NCI-H128 (cell line): Measurements from ENCODE around the gene GLYR1.
A peak's percentile ranks its signal among the peaks of the same experiment; 100 is the strongest.

ENCODE experiments used
- DNase-seq: peaks from one replicate; lab custom pipeline; 2025; ENCODE audit not compliant: unreplicated experiment; lab: John Stamatoyannopoulos, UW

GLYR1 gene

DNA sequence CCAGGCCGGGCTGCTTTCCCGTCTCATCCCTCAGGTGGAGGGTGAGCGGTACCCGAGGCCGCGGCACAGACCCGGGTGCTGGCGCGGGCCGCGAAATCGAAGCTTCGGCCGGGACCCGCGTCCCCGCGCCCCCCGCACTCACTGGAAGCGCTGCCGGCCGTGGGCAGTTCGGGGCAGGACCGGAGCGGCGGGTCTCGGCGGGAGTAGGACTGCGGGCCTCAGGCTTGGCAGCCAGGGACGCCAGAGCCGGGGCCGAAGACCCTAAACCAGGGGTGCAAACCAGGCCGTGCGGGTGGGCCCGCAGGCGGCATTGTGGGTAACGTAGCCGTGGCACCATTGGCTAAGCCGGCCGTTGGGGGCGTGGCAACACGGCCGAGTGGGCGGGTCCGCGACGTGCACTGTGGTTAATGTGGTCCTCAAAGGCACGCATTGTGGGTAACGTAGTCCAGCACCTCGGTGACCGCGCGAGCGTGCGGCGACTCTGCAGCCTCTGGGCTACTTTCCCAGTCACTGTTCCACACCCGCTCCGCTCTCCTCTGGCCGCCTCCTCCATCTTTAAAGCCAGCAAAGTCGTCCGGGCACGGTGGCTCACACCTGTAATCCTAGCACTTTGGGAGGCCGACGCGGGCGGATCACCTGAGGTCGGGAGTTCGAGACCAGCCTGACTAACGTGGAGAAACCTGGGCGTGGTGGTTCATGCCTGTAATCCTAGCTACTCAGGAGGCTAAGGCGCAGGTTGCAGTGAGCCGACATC is 80.0 kb downstream of the GLYR1 start, which contains the start of gene ZNF500:
TSS of gene ZNF500 (minus strand) at position 288 of the 754 bp plus-strand sequence. CDS start 1,184 bp downstream, outside the sequence.
- peak; percentile 85 for DNase-seq

DNA sequence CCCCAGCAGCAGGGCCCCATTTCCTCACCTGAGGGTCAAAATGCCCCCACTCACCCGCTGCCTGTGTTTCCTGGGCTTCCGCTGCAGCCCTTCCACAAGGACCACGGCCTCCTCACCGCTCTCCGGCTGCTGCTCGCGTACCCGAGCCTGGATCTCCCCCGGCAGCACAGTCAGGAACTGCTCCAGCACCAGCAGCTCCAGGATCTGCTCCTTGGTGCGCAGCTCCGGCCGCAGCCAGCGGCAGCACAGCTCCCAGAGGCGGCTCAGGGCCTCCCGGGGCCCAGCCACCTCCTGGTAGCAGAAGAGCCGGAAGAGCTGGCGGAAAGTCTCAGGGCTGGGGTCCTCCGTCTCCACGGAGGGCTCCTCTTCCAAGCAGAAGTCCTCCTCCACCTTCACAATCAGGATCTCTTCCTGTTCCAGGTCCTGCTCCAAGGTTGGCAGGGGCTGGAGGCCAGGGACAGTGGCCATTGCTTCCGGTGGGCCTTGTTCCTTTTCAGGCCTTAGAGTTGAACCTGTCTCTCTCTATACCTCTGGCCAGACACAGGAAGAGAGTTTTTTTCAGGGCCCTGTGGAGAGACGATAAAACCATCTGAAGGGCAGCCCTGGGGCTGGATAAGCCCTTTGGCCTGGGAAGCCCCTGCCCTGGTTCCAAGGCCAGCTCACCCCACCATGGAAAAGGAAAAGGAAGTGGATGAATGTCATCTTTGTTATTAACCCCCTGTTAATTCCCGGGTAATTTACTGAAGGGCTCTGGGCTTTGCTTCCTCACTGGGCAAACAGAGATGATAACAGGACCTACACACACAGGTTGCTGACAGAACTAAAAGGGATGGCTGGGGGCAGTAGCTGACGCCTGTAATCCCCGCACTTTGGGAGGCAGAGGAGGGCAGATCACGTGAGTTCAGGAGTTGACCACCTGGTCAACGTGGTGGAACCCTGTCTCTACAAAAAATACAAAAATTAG is 81.3 kb downstream of the GLYR1 start:
- DNase-seq = no peak

DNA sequence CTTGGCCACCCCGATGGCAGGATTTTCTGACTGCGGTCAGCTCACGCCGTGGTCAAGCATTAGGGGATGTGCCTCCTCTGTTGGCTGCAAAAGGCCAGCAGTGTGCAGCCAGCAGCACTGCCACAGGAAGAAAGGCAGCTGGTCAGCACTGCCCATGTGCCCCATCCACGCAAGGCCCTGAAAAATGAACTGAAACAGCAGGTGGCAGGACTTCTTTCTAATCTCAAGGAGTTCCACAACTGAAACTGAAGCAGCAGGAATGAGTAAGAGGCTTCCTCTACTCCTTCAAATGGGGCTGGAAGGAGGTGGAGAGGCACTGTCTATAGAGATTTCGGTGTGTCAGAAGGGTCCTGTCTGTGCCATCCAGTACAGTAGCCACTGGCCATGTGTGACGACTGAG is 83.3 kb downstream of the GLYR1 start:
- no peak for DNase-seq

DNA sequence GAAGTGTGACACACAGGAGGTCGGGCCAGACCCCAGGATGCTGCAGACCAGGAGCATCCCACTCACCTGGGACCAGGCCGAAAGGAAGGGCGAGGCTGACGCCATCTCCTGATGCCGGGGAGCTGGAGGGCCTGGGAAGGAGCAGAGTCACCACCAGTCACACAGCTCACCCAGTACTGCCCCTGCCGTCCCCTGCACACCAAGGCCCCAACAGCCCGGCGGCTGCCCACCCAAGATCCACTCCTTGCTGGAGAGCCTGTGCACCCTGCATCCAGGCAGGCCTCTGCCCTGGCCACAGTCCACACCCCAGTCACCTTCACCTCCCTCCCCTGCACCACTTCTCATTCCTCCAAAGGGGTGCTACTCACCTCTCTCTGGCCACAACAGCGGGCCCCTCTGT is 84.9 kb downstream of the GLYR1 start:
- DNase-seq = no peak

DNA sequence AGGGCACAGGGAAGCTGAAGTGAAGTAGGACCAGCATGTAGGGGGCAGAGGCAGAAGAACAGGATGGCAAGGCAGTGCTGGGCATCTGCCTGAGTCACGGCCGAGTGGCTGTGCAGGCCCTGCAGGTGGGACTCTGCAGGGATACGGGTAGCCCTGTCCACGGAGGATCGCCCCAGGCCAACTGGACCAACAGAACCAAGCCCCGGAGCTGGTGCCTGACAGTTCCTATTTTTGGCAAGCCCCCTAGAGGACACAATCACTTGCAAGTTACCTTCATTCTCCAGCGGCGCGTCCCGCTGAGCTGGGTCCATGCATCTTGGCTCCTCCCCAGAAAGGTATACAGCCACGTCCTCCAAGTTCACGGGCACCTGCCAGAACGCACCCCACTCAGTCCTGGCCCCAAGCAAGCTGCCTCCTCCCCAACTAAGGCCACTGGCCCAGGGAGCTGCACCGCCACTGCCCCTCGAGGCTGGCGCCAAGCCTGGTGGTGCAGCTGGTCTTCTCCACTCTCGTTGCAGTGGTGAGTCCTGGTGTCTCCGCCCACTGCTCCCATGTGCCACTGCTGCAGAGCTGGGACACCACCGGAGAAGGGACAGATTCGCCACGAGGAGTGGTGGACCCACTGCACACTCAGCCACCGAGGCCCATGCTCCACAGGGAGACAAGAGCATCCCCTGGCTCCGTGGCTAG is 86.7 kb downstream of the GLYR1 start:
- DNase-seq = no peak

DNA sequence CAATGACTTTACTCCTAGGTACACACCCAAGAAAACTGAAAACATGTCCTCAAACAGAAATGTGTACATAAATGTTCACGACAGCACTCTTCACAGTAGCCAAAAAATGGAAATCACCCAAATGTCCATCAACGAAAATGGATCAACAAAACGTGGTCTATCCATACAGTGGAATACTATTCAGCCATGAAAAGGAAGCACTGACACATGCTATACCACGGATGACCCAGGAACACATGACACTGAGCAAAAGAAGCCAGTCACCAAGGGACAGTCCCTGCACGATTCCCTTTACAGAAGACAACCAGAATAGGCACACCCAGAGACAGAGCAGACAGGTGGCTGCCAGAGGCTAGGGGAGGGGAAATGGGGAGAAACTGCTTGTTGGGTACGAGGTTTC is 91.4 kb downstream of the GLYR1 start:
- no peak for DNase-seq

DNA sequence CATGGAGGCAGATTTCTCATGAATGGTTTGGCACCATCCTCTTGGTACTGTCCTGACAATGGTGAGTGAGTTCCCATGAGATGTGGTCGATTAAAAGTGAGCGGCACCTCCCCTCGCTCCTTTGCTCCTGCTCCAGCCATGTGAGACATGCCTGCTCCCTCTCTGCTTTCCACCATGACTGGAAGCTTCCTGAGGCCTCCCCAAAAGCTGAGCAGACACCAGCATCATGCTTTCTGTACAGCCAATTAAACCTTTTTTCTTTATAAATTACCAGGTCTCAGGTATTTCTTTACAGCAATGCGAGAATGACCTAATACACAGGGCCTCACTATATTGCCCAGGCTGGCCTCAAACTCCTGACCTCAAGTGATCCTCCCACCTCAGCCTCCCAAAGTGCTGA is 92.2 kb downstream of the GLYR1 start:
- DNase-seq = no peak

DNA sequence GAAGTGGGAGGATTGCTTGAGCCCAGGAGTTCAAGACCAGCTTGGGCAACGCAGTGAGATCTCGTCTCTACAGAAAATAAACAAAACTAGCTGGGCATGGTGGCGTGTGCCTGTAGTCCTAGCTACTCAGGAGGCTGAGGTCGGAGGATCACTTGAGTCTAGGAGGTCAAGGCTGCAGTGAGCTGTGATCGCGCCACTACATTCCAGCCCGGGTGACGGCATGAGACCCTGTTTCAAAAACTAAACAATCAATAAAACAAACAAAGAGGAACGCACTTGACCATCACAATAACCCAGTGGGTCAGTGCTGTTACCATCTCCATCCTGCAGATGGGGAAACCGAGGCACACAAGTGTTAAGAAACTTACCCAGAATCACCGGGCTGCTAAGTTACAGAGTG is 93.9 kb downstream of the GLYR1 start:
- DNase-seq = no peak
